BE2C (cell line): ENCODE measurements around the gene PDE8B.

ENCODE experiments used
- DNase-seq: peaks from one replicate; pipeline ENCODE4 v3.0.0-alpha.2; 2020
- H3K27me3 ChIP-seq: fragments of 250-450 bp; sonication (Bioruptor Pico); 2 replicates; pipeline ENCODE4 v1.5.1; 2020; ENCODE audit warnings: mild to moderate bottlenecking
- H3K36me3 ChIP-seq: fragments of 250-450 bp; sonication (Bioruptor Pico); 2 replicates; pipeline ENCODE4 v1.5.1; 2020; ENCODE audit warnings: mild to moderate bottlenecking
- H3K4me1 ChIP-seq: fragments of 250-450 bp; sonication (Bioruptor Pico); 2 replicates; pipeline ENCODE4 v1.5.1; 2020
- H3K4me3 ChIP-seq: 2 replicates; pipeline ENCODE4 v1.5.1; 2011; ENCODE audit warnings: low read depth, low read length
- H3K9me3 ChIP-seq: fragments of 250-450 bp; sonication (Bioruptor Pico); 2 replicates; pipeline ENCODE4 v1.5.1; 2020
- CTCF ChIP-seq: IDR thresholded peaks from 2 replicates; pipeline ENCODE4 v1.5.1; 2012; ENCODE audit warnings: mild to moderate bottlenecking, low read depth, low read length

PDE8B gene

GRCh38 chr5:77249475-77249874 is 39.0 kb downstream of the PDE8B start:
- DNase-seq: no peak
- H3K4me1 ChIP-seq: no peaks in the 10 kb centered on the region

DNA sequence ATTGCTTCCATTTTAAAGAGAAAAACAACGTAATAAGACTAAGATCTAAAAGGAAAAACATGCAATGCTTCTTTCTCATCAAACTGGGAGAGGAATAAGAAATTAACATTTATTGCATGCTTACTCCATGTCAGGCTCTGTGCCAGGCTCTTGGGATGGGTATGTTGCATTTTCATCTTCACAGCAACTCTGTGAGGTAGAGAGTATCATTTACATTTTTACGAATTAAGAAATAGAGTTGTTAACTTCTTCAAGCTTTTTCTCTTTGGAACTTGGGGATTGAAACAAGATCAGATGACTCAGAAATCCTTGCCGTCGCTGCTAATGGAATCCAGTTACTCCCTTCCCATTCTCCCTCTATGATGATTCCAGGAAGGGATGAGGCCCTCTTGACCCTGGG is 39.5 kb downstream of the PDE8B start:
- Histone ChIP-seq H3K4me1 (no peaks in the 10 kb centered on the region), H3K9me3 (no peaks in the 10 kb centered on the region), H3K36me3 (no peaks in the 10 kb centered on the region), H3K27me3 (no peaks in the 10 kb centered on the region; the same call in none of the 2 replicates), H3K4me3 (no peak overlapping the region)
- TF ChIP-seq CTCF: no peak
- DNase-seq: no peak

More at GRCh38 chr5:77249475-77249874, 39.0 kb downstream of the PDE8B start:
- TF ChIP-seq CTCF: no peak
- H3K9me3 ChIP-seq: no peaks in the 10 kb centered on the region
- H3K27me3 ChIP-seq: no peaks in the 10 kb centered on the region; the same call in none of the 2 replicates
- H3K4me3 ChIP-seq: no peak overlapping the region
- no peaks in the 10 kb centered on the region for H3K36me3 ChIP-seq

DNA sequence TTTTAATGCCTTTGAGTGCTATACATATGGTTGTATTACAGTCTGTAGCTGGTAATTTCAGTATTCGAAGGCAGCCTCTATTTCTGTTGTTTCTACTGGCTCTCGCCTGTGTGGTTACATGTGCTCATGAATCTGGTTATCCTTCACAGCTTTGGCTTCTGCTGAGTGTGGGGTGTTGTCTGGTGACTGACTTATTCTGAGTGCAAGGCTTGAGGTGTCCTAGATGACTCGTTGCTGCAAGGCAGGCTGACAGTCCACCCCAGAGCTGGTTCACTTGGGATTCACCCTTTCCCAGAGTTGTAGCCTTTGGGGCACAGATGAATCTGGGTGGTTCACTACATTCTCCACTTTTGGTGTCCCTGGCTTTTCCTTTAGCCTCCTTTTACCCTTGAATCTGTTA is 41.4 kb downstream of the PDE8B start:
- no peak for DNase-seq
- Histone ChIP-seq H3K9me3 (no peaks in the 10 kb centered on the region), H3K27me3 (no peaks in the 10 kb centered on the region; the same call in none of the 2 replicates), H3K4me1 (no peaks in the 10 kb centered on the region), H3K36me3 (no peaks in the 10 kb centered on the region), H3K4me3 (no peak overlapping the region)
- no peak for TF ChIP-seq CTCF

DNA sequence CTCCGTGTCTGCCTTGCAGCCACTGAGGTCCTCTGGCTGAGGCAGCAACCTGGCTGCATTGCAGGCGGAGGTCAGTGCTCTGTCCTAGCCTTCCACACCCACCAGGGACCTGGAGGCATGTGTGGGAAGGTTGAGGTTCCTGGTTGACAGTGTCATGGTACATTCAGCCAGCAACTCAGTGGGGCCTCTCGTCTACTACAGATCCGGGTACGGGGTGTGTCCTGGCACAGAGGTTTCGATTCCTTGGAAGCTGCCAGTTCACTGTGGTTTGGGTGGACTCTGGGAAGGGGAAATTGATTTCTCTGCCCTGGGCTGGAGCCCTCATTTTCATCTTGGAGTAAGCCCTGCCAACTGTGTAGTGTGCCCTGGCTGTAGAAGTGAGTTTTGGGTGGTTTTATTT is 45.1 kb downstream of the PDE8B start:
- no peaks in the 10 kb centered on the region for H3K9me3 ChIP-seq
- no peak overlapping the region for H3K4me3 ChIP-seq
- H3K36me3 ChIP-seq: no peaks in the 10 kb centered on the region
- H3K27me3 ChIP-seq: no peaks in the 10 kb centered on the region; the same call in none of the 2 replicates
- H3K4me1 ChIP-seq: no peaks in the 10 kb centered on the region
- no peak for DNase-seq
- TF ChIP-seq CTCF: no peak

DNA sequence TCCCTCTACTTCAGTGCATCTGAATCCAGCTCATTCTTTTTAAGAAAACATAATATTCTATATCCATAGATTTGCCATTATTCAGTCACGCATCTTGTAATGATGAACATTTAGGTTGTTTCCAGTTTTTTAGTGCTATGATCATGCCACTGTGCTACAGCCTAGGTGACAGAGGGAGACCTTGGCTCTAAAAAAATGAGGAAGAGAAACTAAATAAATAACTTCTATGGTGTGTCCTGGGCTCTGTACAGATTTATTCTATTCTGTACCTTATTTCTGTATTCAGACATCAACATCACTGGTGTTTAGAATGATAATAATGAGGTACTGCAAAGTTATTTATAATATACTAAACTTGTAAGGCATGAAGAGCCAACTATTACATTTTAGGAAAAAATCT is 45.9 kb downstream of the PDE8B start:
- no peaks in the 10 kb centered on the region for H3K36me3 ChIP-seq
- TF ChIP-seq CTCF: no peak
- no peaks in the 10 kb centered on the region for H3K9me3 ChIP-seq
- no peak overlapping the region for H3K4me3 ChIP-seq
- no peaks in the 10 kb centered on the region; the same call in none of the 2 replicates for H3K27me3 ChIP-seq
- DNase-seq: no peak
- no peaks in the 10 kb centered on the region for H3K4me1 ChIP-seq

DNA sequence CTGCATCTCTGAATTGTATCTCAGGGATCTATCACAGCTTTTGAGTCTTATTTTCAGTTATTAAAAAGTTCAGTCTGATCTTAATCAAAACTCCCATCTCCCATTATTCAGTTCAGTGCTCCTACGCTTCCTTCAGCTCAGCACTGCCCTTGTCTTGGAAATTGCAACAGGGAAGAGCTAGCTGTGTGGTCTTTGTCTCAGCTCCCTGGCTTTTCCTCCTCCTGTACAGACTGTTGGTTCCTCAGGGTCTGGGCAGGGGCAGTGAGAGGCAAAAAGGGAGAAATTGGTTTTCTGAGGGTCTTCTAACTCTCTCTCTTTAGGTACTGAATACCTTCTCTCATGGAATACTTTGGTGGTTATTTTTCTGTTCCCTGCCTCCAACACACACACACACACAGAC is 48.2 kb downstream of the PDE8B start:
- Histone ChIP-seq H3K4me1 (no peaks in the 10 kb centered on the region), H3K4me3 (no peak overlapping the region), H3K9me3 (no peaks in the 10 kb centered on the region), H3K36me3 (no peaks in the 10 kb centered on the region), H3K27me3 (no peaks in the 10 kb centered on the region; the same call in 1 of the 2 replicates)
- TF ChIP-seq CTCF: no peak
- DNase-seq: no peak
